ENCODE measurements around the gene GPC6.
"Not testable (repeated sequence)": the region's sequence is repeated elsewhere in the genome, so short reads cannot be mapped to it uniquely, and the experiment has no call there.

Gene GPC6

GRCh38 chr13:93496117-93496516 lies 269.5 kb downstream of the GPC6 start:
- H3K9me3 ChIP-seq (ENCODE audit: control insufficient read depth, insufficient read depth, low read length); H3K4me1 ChIP-seq (ENCODE audit: insufficient read depth, low read length); H3K36me3 ChIP-seq (ENCODE audit: insufficient read depth, low read length): not testable (repeated sequence)
- H3K9ac ChIP-seq (ENCODE audit: low read depth, low read length), result peak overlapping the region; percentile 30; the same call in 1 of the 2 replicates

- Histone ChIP-seq H3K9me3 (ENCODE audit: control insufficient read depth, insufficient read depth, low read length) (no peaks in the 10 kb centered on the region; the same call in 1 of the 2 replicates), H3K9ac (ENCODE audit: low read depth, low read length) (no peak overlapping the region; the same call in 1 of the 2 replicates), H3K4me1 (ENCODE audit: insufficient read depth, low read length) (peaks cover 5% of the 10 kb centered on the region; the same call in 1 of the 2 replicates), H3K36me3 (ENCODE audit: insufficient read depth, low read length) (no peaks in the 10 kb centered on the region)
These were observed 270.5 kb downstream of the GPC6 start for GRCh38 chr13:93496985-93497673.

GRCh38 chr13:93499991-93500390 lies 273.4 kb downstream of the GPC6 start:
- Histone ChIP-seq H3K4me1 (ENCODE audit: insufficient read depth, low read length) (peaks cover 5% of the 10 kb centered on the region; the same call in 1 of the 2 replicates), H3K9me3 (ENCODE audit: control insufficient read depth, insufficient read depth, low read length) (no peaks in the 10 kb centered on the region; the same call in 1 of the 2 replicates), H3K36me3 (ENCODE audit: insufficient read depth, low read length) (no peaks in the 10 kb centered on the region), H3K9ac (ENCODE audit: low read depth, low read length) (no peak overlapping the region)

GRCh38 chr13:93502071-93502470 lies 275.5 kb downstream of the GPC6 start:
- H3K4me1 ChIP-seq (ENCODE audit: insufficient read depth, low read length), result peaks cover 2% of the 10 kb centered on the region; the same call in 1 of the 2 replicates
- H3K36me3 ChIP-seq (ENCODE audit: insufficient read depth, low read length), result no peaks in the 10 kb centered on the region
- H3K9ac ChIP-seq (ENCODE audit: low read depth, low read length), result no peak overlapping the region
- H3K9me3 ChIP-seq (ENCODE audit: control insufficient read depth, insufficient read depth, low read length), result no peaks in the 10 kb centered on the region; the same call in 1 of the 2 replicates

- Histone ChIP-seq H3K36me3 (ENCODE audit: insufficient read depth, low read length) (no peaks in the 10 kb centered on the region), H3K9me3 (ENCODE audit: control insufficient read depth, insufficient read depth, low read length) (no peaks in the 10 kb centered on the region; the same call in 1 of the 2 replicates), H3K9ac (ENCODE audit: low read depth, low read length) (no peak overlapping the region), H3K4me1 (ENCODE audit: insufficient read depth, low read length) (no peaks in the 10 kb centered on the region; the same call in 1 of the 2 replicates)
These were observed 276.5 kb downstream of the GPC6 start for GRCh38 chr13:93502987-93503615.

- no peak overlapping the region for H3K9ac ChIP-seq (ENCODE audit: low read depth, low read length)
- H3K36me3 ChIP-seq (ENCODE audit: insufficient read depth, low read length), result no peaks in the 10 kb centered on the region
- H3K4me1 ChIP-seq (ENCODE audit: insufficient read depth, low read length), result peaks cover 20% of the 10 kb centered on the region; the same call in 1 of the 2 replicates
- no peaks in the 10 kb centered on the region for H3K9me3 ChIP-seq (ENCODE audit: control insufficient read depth, insufficient read depth, low read length)
These were observed 278.7 kb downstream of the GPC6 start for GRCh38 chr13:93505104-93505952.

GRCh38 chr13:93511011-93511410 lies 284.4 kb downstream of the GPC6 start:
- Histone ChIP-seq H3K4me1 (ENCODE audit: insufficient read depth, low read length) (peaks cover 23% of the 10 kb centered on the region; the same call in 1 of the 2 replicates), H3K9ac (ENCODE audit: low read depth, low read length) (no peak overlapping the region), H3K9me3 (ENCODE audit: control insufficient read depth, insufficient read depth, low read length) (no peaks in the 10 kb centered on the region), H3K36me3 (ENCODE audit: insufficient read depth, low read length) (no peaks in the 10 kb centered on the region)

- Histone ChIP-seq H3K9ac (ENCODE audit: low read depth, low read length) (no peak overlapping the region), H3K36me3 (ENCODE audit: insufficient read depth, low read length) (no peaks in the 10 kb centered on the region), H3K4me1 (ENCODE audit: insufficient read depth, low read length) (peaks cover 7% of the 10 kb centered on the region; the same call in 1 of the 2 replicates), H3K9me3 (ENCODE audit: control insufficient read depth, insufficient read depth, low read length) (no peaks in the 10 kb centered on the region)
These were observed 288.7 kb downstream of the GPC6 start for GRCh38 chr13:93515267-93515666.

GRCh38 chr13:93517658-93518057 lies 291.1 kb downstream of the GPC6 start:
- H3K9ac ChIP-seq (ENCODE audit: low read depth, low read length), result no peak overlapping the region

GRCh38 chr13:93521307-93521706 lies 294.7 kb downstream of the GPC6 start:
- Histone ChIP-seq H3K9ac (ENCODE audit: low read depth, low read length) (no peak overlapping the region), H3K4me1 (ENCODE audit: insufficient read depth, low read length) (peaks cover 27% of the 10 kb centered on the region; the same call in 1 of the 2 replicates), H3K9me3 (ENCODE audit: control insufficient read depth, insufficient read depth, low read length) (no peaks in the 10 kb centered on the region), H3K36me3 (ENCODE audit: insufficient read depth, low read length) (no peaks in the 10 kb centered on the region)

More at GRCh38 chr13:93517658-93518057, 291.1 kb downstream of the GPC6 start:
- Histone ChIP-seq H3K4me1 (ENCODE audit: insufficient read depth, low read length) (peaks cover 8% of the 10 kb centered on the region; the same call in 1 of the 2 replicates), H3K36me3 (ENCODE audit: insufficient read depth, low read length) (no peaks in the 10 kb centered on the region), H3K9me3 (ENCODE audit: control insufficient read depth, insufficient read depth, low read length) (no peaks in the 10 kb centered on the region)

GRCh38 chr13:93522501-93522900 lies 295.9 kb downstream of the GPC6 start:
- no peaks in the 10 kb centered on the region for H3K36me3 ChIP-seq (ENCODE audit: insufficient read depth, low read length)
- H3K9ac ChIP-seq (ENCODE audit: low read depth, low read length), result no peak overlapping the region
- H3K4me1 ChIP-seq (ENCODE audit: insufficient read depth, low read length), result peaks cover 27% of the 10 kb centered on the region; the same call in 1 of the 2 replicates
- H3K9me3 ChIP-seq (ENCODE audit: control insufficient read depth, insufficient read depth, low read length), result no peaks in the 10 kb centered on the region

- Histone ChIP-seq H3K9me3 (ENCODE audit: control insufficient read depth, insufficient read depth, low read length) (no peaks in the 10 kb centered on the region), H3K9ac (ENCODE audit: low read depth, low read length) (no peak overlapping the region), H3K4me1 (ENCODE audit: insufficient read depth, low read length) (peaks cover 25% of the 10 kb centered on the region; the same call in 1 of the 2 replicates), H3K36me3 (ENCODE audit: insufficient read depth, low read length) (no peaks in the 10 kb centered on the region)
These were observed 298.5 kb downstream of the GPC6 start for GRCh38 chr13:93525087-93525486.

GRCh38 chr13:93527748-93528297 lies 301.2 kb downstream of the GPC6 start:
- H3K9ac ChIP-seq (ENCODE audit: low read depth, low read length), result no peak overlapping the region
- H3K4me1 ChIP-seq (ENCODE audit: insufficient read depth, low read length), result peaks cover 18% of the 10 kb centered on the region; the same call in 1 of the 2 replicates
- no peaks in the 10 kb centered on the region for H3K9me3 ChIP-seq (ENCODE audit: control insufficient read depth, insufficient read depth, low read length)
- H3K36me3 ChIP-seq (ENCODE audit: insufficient read depth, low read length), result no peaks in the 10 kb centered on the region

GRCh38 chr13:93529961-93530360 lies 303.4 kb downstream of the GPC6 start:
- H3K9me3 ChIP-seq (ENCODE audit: control insufficient read depth, insufficient read depth, low read length), result no peaks in the 10 kb centered on the region
- no peaks in the 10 kb centered on the region for H3K36me3 ChIP-seq (ENCODE audit: insufficient read depth, low read length)
- H3K4me1 ChIP-seq (ENCODE audit: insufficient read depth, low read length), result peaks cover 6% of the 10 kb centered on the region; the same call in 1 of the 2 replicates
- no peak overlapping the region for H3K9ac ChIP-seq (ENCODE audit: low read depth, low read length)
